Esophagus muscularis mucosa (tissue), 4 donors: ENCODE results near the gene PARD6G. TPM values are rescaled to one million over a fixed set of nuclear protein-coding genes. Genes with fewer than 3 reads are reported as not detected.

Experiments used
- DNase-seq: peaks from one replicate; pipeline ENCODE4 v3.0.0-alpha.2; 2017; ENCODE audit errors: extremely low spot score
- H3K27ac ChIP-seq, 4 donors: fragments of 200-600 bp; sonication (generic); replicated peaks in 1 of 4; 1 replicate in 3 of 4; 2 replicates in 1 of 4; pipeline ENCODE4 v1.5.1; 2016 to 2019; ENCODE audit warnings: mild to moderate bottlenecking in 1 of 4
- H3K27me3 ChIP-seq, 4 donors: fragments of 200-600 bp; sonication (generic); one replicate each; pipeline versions ENCODE4 v1.5.1 to v1.6.0; 2016 to 2019
- H3K36me3 ChIP-seq, 4 donors: fragments of 200-600 bp; sonication (generic); one replicate each; pipeline ENCODE4 v1.5.1; 2016 to 2019
- H3K4me1 ChIP-seq, 4 donors: fragments of 200-600 bp; sonication (generic); one replicate each; pipeline ENCODE4 v1.5.1; 2016 to 2019
- H3K4me3 ChIP-seq, 4 donors: fragments of 200-600 bp; sonication (generic); 1 replicate in 2 of 4; 2 replicates in 2 of 4; pipeline ENCODE4 v1.5.1; 2016 to 2019; ENCODE audit warnings: mild to moderate bottlenecking in 4 of 4, moderate library complexity in 1 of 4
- H3K9me3 ChIP-seq, 4 donors: fragments of 200-600 bp; sonication (generic); 1 replicate in 3 of 4; 2 replicates in 1 of 4; pipeline ENCODE4 v1.5.1; 2016 to 2019
- CTCF ChIP-seq, 3 experiments: fragments of 200-600 bp in 2 of 3; fragments of 450-650 bp in 1 of 3; sonication (generic) in 2 of 3; IDR thresholded peaks; one replicate each; pipeline ENCODE4 v1.5.1; 2017 to 2019; ENCODE audit warnings: antibody characterized with exemption in 3 of 3, mild to moderate bottlenecking in 2 of 3, moderate library complexity in 1 of 3
- EP300 ChIP-seq: sonication (generic); formaldehyde crosslinking; IDR thresholded peaks from one replicate; pipeline ENCODE4 v1.6.1; 2017; ENCODE audit warnings: antibody characterized with exemption
- POLR2A ChIP-seq: fragments of 450-650 bp; IDR thresholded peaks from one replicate; pipeline ENCODE4 v1.6.1; 2017; ENCODE audit warnings: antibody characterized with exemption, moderate library complexity, mild to moderate bottlenecking, low read depth
- POLR2AphosphoS5 ChIP-seq, 2 donors: sonication (generic); formaldehyde crosslinking; IDR thresholded peaks; one replicate each; pipeline ENCODE4 v1.6.1; 2017; ENCODE audit warnings: antibody characterized with exemption in 2 of 2
- WGBS: methylation state at CpG from one replicate; pipeline ENCODE4 v1.1.5; 2018; 5-methylcytosine and 5-hydroxymethylcytosine counted together
- intact Hi-C: fragments of 100-400 bp; cut with DNase I; formaldehyde crosslinking; loops from one replicate; pipeline ENCODE4 v1.15.1; 2023
- total RNA-seq, 4 donors: library from RNA; depleted of rRNA; stranded (reverse); fragments of >200 nt; gene quantifications; one replicate each; pipeline versions ENCODE4 v1.1.0 to v1.2.1, GENCODE V29; 2016

PARD6G gene
- total RNA-seq, 4 donors from 2014 or later = 5.4 to 11.3 (median 10.4) TPM

- Histone ChIP-seq H3K27ac (no peak overlapping the region), H3K4me3 (no peak overlapping the region), H3K4me1 (no peaks in the 10 kb centered on the region), H3K36me3 (no peaks in the 10 kb centered on the region), H3K27me3 (no peaks in the 10 kb centered on the region), H3K9me3 (no peaks in the 10 kb centered on the region)
- WGBS = 92% methylated on average over 17 of the region's 20 CpGs
- TF ChIP-seq EP300 (no peak), CTCF (IDR thresholded peaks at IDR 0.05) (no peak), POLR2A (no peak), POLR2AphosphoS5 (IDR thresholded peaks at IDR 0.05) (no peak)
- intact Hi-C loops = no loop called here
- no peak for DNase-seq
These were observed 58.4 kb downstream of the PARD6G start for GRCh38 chr18:80188643-80189530.

- DNase-seq = no peak
- no peak for TF ChIP-seq POLR2A
- TF ChIP-seq CTCF (IDR thresholded peaks at IDR 0.05) = no peak
- TF ChIP-seq POLR2AphosphoS5 (IDR thresholded peaks at IDR 0.05) = no peak
- TF ChIP-seq EP300 = no peak
- Histone ChIP-seq H3K36me3 (no peaks in the 10 kb centered on the region), H3K27ac (no peak overlapping the region), H3K27me3 (no peaks in the 10 kb centered on the region), H3K4me1 (no peaks in the 10 kb centered on the region), H3K4me3 (no peak overlapping the region), H3K9me3 (no peaks in the 10 kb centered on the region)
- 96% methylated on average over 19 of the region's 19 CpGs for WGBS
- intact Hi-C loops = no loop called here
These were observed 59.2 kb downstream of the PARD6G start for GRCh38 chr18:80187956-80188642.

- DNase-seq = no peak
- 93% methylated on average over 12 of the region's 12 CpGs for WGBS
- intact Hi-C loops = no loop called here
- no peaks in the 10 kb centered on the region for H3K36me3 ChIP-seq
- H3K27ac ChIP-seq = no peak overlapping the region
- TF ChIP-seq POLR2AphosphoS5 (IDR thresholded peaks at IDR 0.05) = no peak
- no peak overlapping the region for H3K4me3 ChIP-seq
- H3K9me3 ChIP-seq = no peaks in the 10 kb centered on the region
- peaks cover 0 to 6% (median 0%) of the 10 kb centered on the region in 4 donors for H3K4me1 ChIP-seq
- H3K27me3 ChIP-seq = no peaks in the 10 kb centered on the region
These were observed 61.8 kb downstream of the PARD6G start for GRCh38 chr18:80185545-80185944.

- H3K36me3 ChIP-seq = no peaks in the 10 kb centered on the region
- no peak for TF ChIP-seq POLR2A
- no peak for TF ChIP-seq EP300
- no peak for TF ChIP-seq CTCF (IDR thresholded peaks at IDR 0.05)
- no peak for TF ChIP-seq POLR2AphosphoS5 (IDR thresholded peaks at IDR 0.05)
- WGBS = 85% methylated on average over 26 of the region's 26 CpGs
- no peak overlapping the region for H3K4me3 ChIP-seq
- no peak overlapping the region for H3K27ac ChIP-seq
- DNase-seq = no peak
- peaks cover 0 to 6% (median 0%) of the 10 kb centered on the region in 4 donors for H3K4me1 ChIP-seq
- no peaks in the 10 kb centered on the region for H3K9me3 ChIP-seq
- intact Hi-C loops = no loop called here
- no peaks in the 10 kb centered on the region for H3K27me3 ChIP-seq
These were observed 63.0 kb downstream of the PARD6G start for GRCh38 chr18:80184243-80184772.
